ENCODE results near the gene SREK1. TPM values are rescaled to one million over a fixed set of nuclear protein-coding genes. Genes with fewer than 3 reads are reported as not detected.
"Not testable (repeated sequence)": the region's sequence is repeated elsewhere in the genome, so short reads cannot be mapped to it uniquely, and the experiment has no call there.

Gene SREK1
- total RNA-seq, 1 experiment from 2014 or later, result 95.9 TPM

DNA sequence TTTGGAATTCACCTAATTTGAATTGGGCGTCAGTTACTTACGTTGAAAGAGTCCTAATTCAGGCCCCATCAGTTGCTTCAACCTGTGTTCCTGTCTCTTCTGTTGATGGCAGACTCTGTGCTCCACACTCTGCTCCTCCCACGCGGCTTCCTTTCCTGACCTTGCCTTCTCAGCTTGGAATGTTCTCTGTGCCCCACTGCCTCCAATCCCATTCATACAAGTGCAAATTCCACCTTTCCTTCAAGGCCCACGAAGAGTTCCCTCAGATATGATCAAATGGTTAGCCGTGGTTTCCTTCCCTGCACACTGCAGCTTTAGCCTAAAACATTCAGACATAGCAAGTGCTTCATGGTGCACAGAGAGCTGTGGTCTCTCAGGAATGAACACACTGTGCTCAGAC, 65.7 kb downstream of the SREK1 start:
- H3K4me1 ChIP-seq (ENCODE audit: insufficient read depth, low read length, poor library complexity, severe bottlenecking), result no peaks in the 10 kb centered on the region
- H3K36me3 ChIP-seq (ENCODE audit: insufficient read depth, low read length, poor library complexity, severe bottlenecking), result no peaks in the 10 kb centered on the region
- BruUV-seq (replicated peaks), result no TSS peak
- no peaks in the 10 kb centered on the region for H3K9me3 ChIP-seq (ENCODE audit: low read depth, low read length, poor library complexity, severe bottlenecking)
- CTCF ChIA-PET, result no interaction called here
- H3K27ac ChIP-seq (ENCODE audit: low read depth, low read length, poor library complexity, severe bottlenecking), result no peak overlapping the region
- intact Hi-C loops (cut with micrococcal nuclease; ENCODE audit: unreplicated experiment), result no loop called here
- DNase-seq (ENCODE audit: low spot score), result no peak
- TF ChIP-seq EZH2 (IDR thresholded peaks at IDR 0.05; ENCODE audit: borderline replicate concordance, low read depth, low read length, poor library complexity, severe bottlenecking), result no peak
- TF ChIP-seq CTCF (conservative IDR thresholded peaks at IDR 0.05; ENCODE audit: low read depth, low read length), result no peak
- H3K27me3 ChIP-seq (replicated peaks; ENCODE audit: insufficient read depth, low read depth, low read length, poor library complexity), result no peaks in the 10 kb centered on the region
- no peak overlapping the region for H3K4me3 ChIP-seq (ENCODE audit: low read depth, low read length, poor library complexity, severe bottlenecking)
- POLR2A ChIA-PET (ENCODE audit: low non-redundant PET), result no interaction called here

DNA sequence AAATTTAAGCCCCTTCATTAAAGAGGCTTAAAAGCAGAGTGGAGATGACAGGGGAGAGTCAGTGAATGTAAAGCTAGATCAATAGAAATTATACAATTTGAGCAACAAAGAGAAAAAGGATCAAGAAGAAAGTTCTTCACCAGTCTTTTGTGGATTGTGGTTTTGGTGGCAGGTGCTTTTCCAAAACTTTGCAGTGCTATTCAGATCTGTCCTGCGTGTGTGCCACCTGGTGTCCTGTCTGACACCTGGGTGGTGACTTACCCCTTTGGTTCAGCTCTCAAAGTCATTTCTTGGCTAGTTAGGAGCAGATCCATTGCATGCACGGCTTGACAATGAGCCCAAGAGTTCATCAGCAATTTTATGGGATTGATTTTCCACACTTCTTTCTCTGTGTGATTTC, 69.4 kb downstream of the SREK1 start:
- CTCF ChIA-PET, result no interaction called here
- Histone ChIP-seq H3K27me3 (replicated peaks; ENCODE audit: insufficient read depth, low read depth, low read length, poor library complexity) (no peaks in the 10 kb centered on the region), H3K27ac (ENCODE audit: low read depth, low read length, poor library complexity, severe bottlenecking) (no peak overlapping the region), H3K4me3 (ENCODE audit: low read depth, low read length, poor library complexity, severe bottlenecking) (no peak overlapping the region), H3K9me3 (ENCODE audit: low read depth, low read length, poor library complexity, severe bottlenecking) (no peaks in the 10 kb centered on the region), H3K4me1 (ENCODE audit: insufficient read depth, low read length, poor library complexity, severe bottlenecking) (no peaks in the 10 kb centered on the region), H3K36me3 (ENCODE audit: insufficient read depth, low read length, poor library complexity, severe bottlenecking) (no peaks in the 10 kb centered on the region)
- intact Hi-C loops (cut with micrococcal nuclease; ENCODE audit: unreplicated experiment), result no loop called here
- DNase-seq (ENCODE audit: low spot score), result no peak
- POLR2A ChIA-PET (ENCODE audit: low non-redundant PET), result no interaction called here
- TF ChIP-seq CTCF (conservative IDR thresholded peaks at IDR 0.05; ENCODE audit: low read depth, low read length), result no peak
- TF ChIP-seq EZH2 (IDR thresholded peaks at IDR 0.05; ENCODE audit: borderline replicate concordance, low read depth, low read length, poor library complexity, severe bottlenecking), result no peak
- no TSS peak for BruUV-seq (replicated peaks)

GRCh38 chr5:66222455-66222854, 78.4 kb downstream of the SREK1 start:
- Histone ChIP-seq H3K4me3 (ENCODE audit: low read depth, low read length, poor library complexity, severe bottlenecking) (no peak overlapping the region), H3K4me1 (ENCODE audit: insufficient read depth, low read length, poor library complexity, severe bottlenecking) (no peaks in the 10 kb centered on the region), H3K27ac (ENCODE audit: low read depth, low read length, poor library complexity, severe bottlenecking) (no peak overlapping the region), H3K27me3 (replicated peaks; ENCODE audit: insufficient read depth, low read depth, low read length, poor library complexity) (no peaks in the 10 kb centered on the region), H3K9me3 (ENCODE audit: low read depth, low read length, poor library complexity, severe bottlenecking) (no peaks in the 10 kb centered on the region), H3K36me3 (ENCODE audit: insufficient read depth, low read length, poor library complexity, severe bottlenecking) (no peaks in the 10 kb centered on the region)
- intact Hi-C loops (cut with micrococcal nuclease; ENCODE audit: unreplicated experiment), result no loop called here
- no peak for DNase-seq (ENCODE audit: low spot score)
- ChIA-PET CTCF (no interaction called here), POLR2A (ENCODE audit: low non-redundant PET) (no interaction called here)
- BruUV-seq (replicated peaks), result no TSS peak
- TF ChIP-seq CTCF (conservative IDR thresholded peaks at IDR 0.05; ENCODE audit: low read depth, low read length) (no peak), EZH2 (IDR thresholded peaks at IDR 0.05; ENCODE audit: borderline replicate concordance, low read depth, low read length, poor library complexity, severe bottlenecking) (no peak)

DNA sequence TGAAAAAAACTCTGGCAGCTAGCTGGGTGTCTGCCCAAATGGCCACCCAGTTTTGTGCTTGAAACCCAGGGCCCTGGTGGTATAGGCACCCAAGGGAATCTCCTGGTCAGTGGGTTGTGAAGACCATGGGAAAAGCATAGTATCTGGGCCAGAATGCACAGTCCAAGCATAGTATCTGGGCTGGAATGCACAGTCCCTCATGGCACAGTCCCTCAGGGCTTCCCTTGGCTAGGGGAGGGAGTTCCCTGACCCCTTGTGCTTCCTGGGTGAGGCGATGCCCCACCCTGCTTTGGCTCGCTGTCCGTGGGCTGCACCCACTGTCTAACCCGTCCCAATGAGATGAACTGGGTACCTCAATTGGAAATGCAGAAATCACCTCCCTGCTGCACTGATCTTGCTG, 78.8 kb downstream of the SREK1 start:
- H3K36me3 ChIP-seq (ENCODE audit: insufficient read depth, low read length, poor library complexity, severe bottlenecking); intact Hi-C loops (cut with micrococcal nuclease; ENCODE audit: unreplicated experiment); H3K9me3 ChIP-seq (ENCODE audit: low read depth, low read length, poor library complexity, severe bottlenecking); CTCF ChIA-PET; H3K4me3 ChIP-seq (ENCODE audit: low read depth, low read length, poor library complexity, severe bottlenecking); DNase-seq (ENCODE audit: low spot score); BruUV-seq (replicated peaks); H3K27ac ChIP-seq (ENCODE audit: low read depth, low read length, poor library complexity, severe bottlenecking); H3K27me3 ChIP-seq (replicated peaks; ENCODE audit: insufficient read depth, low read depth, low read length, poor library complexity); POLR2A ChIA-PET (ENCODE audit: low non-redundant PET); H3K4me1 ChIP-seq (ENCODE audit: insufficient read depth, low read length, poor library complexity, severe bottlenecking): not testable (repeated sequence)
